Neural cell (in vitro differentiated cells): ENCODE results near the gene ALG6. TPM values are rescaled to one million over a fixed set of nuclear protein-coding genes. Genes with fewer than 3 reads are reported as not detected.

Source experiments
- H2AFZ ChIP-seq: fragments of 200-600, 300-800 bp; sonication (generic), shearing (Covaris generic); 2 replicates; pipeline ENCODE4 v1.6.0; 2014; ENCODE audit warnings: low read depth, mild to moderate bottlenecking, antibody characterized with exemption, low read length, moderate library complexity
- H3F3A ChIP-seq: fragments of 200-600 bp; shearing (Covaris generic); 2 replicates; pipeline ENCODE4 v1.6.1; 2016; ENCODE audit warnings: mild to moderate bottlenecking, moderate library complexity, mixed read lengths, antibody characterized with exemption, low read length; ENCODE audit not compliant: insufficient read depth, poor library complexity, severe bottlenecking
- H3K27ac ChIP-seq: fragments of 200-600, 300-800 bp; sonication (generic), shearing (Covaris generic); 2 replicates; pipeline ENCODE4 v1.5.1; 2014; ENCODE audit warnings: mild to moderate bottlenecking, low read length, moderate library complexity
- H3K27me3 ChIP-seq: fragments of 300-800, 200-600 bp; sonication (generic), shearing (Covaris generic); 2 replicates; pipeline ENCODE4 v1.6.0; 2014; ENCODE audit warnings: mild to moderate bottlenecking, low read depth, low read length, moderate library complexity; ENCODE audit not compliant: insufficient read depth
- H3K36me3 ChIP-seq: fragments of 300-800, 200-600 bp; sonication (generic), shearing (Covaris generic); 2 replicates; pipeline ENCODE4 v1.5.1; 2014; ENCODE audit warnings: mild to moderate bottlenecking, antibody characterized with exemption, low read length, moderate library complexity; ENCODE audit not compliant: insufficient read depth
- H3K4me2 ChIP-seq: fragments of 300-800, 200-600 bp; sonication (generic), shearing (Covaris generic); 2 replicates; pipeline ENCODE4 v1.6.0; 2014; ENCODE audit warnings: mild to moderate bottlenecking, low read length
- H3K4me3 ChIP-seq: fragments of 300-800, 200-600 bp; sonication (generic), shearing (Covaris generic); 2 replicates; pipeline ENCODE4 v1.5.1; 2014; ENCODE audit warnings: mild to moderate bottlenecking, low read length, moderate library complexity
- H3K79me2 ChIP-seq: fragments of 200-600 bp; shearing (Covaris generic); replicated peaks from 2 replicates; pipeline ENCODE4 v1.6.0; 2014; ENCODE audit warnings: mild to moderate bottlenecking, low read length, moderate library complexity; ENCODE audit not compliant: insufficient read depth
- H3K9ac ChIP-seq: fragments of 300-800, 200-600 bp; sonication (generic), shearing (Covaris generic); 2 replicates; pipeline ENCODE4 v1.6.1; 2016; ENCODE audit warnings: mild to moderate bottlenecking, low read length, mixed read lengths
- H3K9me2 ChIP-seq: fragments of 200-600 bp; shearing (Covaris generic); 2 replicates; pipeline ENCODE4 v1.6.1; 2016; ENCODE audit warnings: mild to moderate bottlenecking, low read length, mixed read lengths; ENCODE audit not compliant: insufficient read depth
- H3K9me3 ChIP-seq: fragments of 200-600, 300-800 bp; sonication (generic), shearing (Covaris generic); 2 replicates; pipeline ENCODE4 v1.6.1; 2016; ENCODE audit warnings: mild to moderate bottlenecking, mixed run types, low read length, moderate library complexity, mixed read lengths
- H4K20me1 ChIP-seq: fragments of 200-600 bp; shearing (Covaris generic); 2 replicates; pipeline ENCODE4 v1.6.1; 2016; ENCODE audit warnings: mild to moderate bottlenecking, mixed run types; ENCODE audit not compliant: insufficient read depth
- EP300 ChIP-seq: fragments of 450-650 bp; conservative IDR thresholded peaks from 2 replicates; pipeline ENCODE4 v1.6.1; 2014; ENCODE audit warnings: antibody characterized with exemption, mild to moderate bottlenecking, moderate library complexity; ENCODE audit not compliant: poor library complexity, severe bottlenecking
- EZH2 ChIP-seq: fragments of 200-600, 300-800 bp; shearing (Covaris generic), sonication (generic); IDR thresholded peaks from 2 replicates; pipeline ENCODE4 v1.6.1; 2014; ENCODE audit warnings: antibody characterized with exemption, low read length, borderline replicate concordance, mild to moderate bottlenecking; ENCODE audit not compliant: insufficient read depth, poor library complexity, severe bottlenecking
- MXI1 ChIP-seq: fragments of 450-650 bp; conservative IDR thresholded peaks from 2 replicates; pipeline ENCODE4 v1.6.1; 2014; ENCODE audit warnings: antibody characterized with exemption, mild to moderate bottlenecking; ENCODE audit not compliant: poor library complexity, severe bottlenecking
- POLR2AphosphoS5 ChIP-seq: IDR thresholded peaks from 2 replicates; pipeline ENCODE4 v1.6.1; 2012
- RAD21 ChIP-seq: fragments of 450-650 bp; conservative IDR thresholded peaks from 2 replicates; pipeline ENCODE4 v1.6.1; 2014; ENCODE audit warnings: antibody characterized with exemption, mild to moderate bottlenecking, moderate library complexity
- SMC3 ChIP-seq: fragments of 450-650 bp; conservative IDR thresholded peaks from 2 replicates; pipeline ENCODE4 v1.6.1; 2014; ENCODE audit warnings: antibody characterized with exemption, mild to moderate bottlenecking, moderate library complexity; ENCODE audit not compliant: poor library complexity
- TAF1 ChIP-seq: IDR thresholded peaks from 2 replicates; pipeline ENCODE4 v1.6.1; 2012; ENCODE audit warnings: low read depth
- polyA plus RNA-seq: library from polyadenylated mRNA; depleted of rRNA; stranded (reverse); fragments of >200 nt; gene quantifications from 2 replicates; pipeline ENCODE4 v1.2.3, GENCODE V29; 2014
- TF ChIP-seq, protein P1 (sequence below): IDR thresholded peaks from 2 replicates; pipeline ENCODE4 v1.6.1; 2012; ENCODE audit warnings: borderline replicate concordance
- TF ChIP-seq, protein P2 (sequence below): fragments of 450-650 bp; IDR thresholded peaks from 2 replicates; pipeline ENCODE4 v1.5.1; 2014; ENCODE audit warnings: antibody characterized with exemption, mild to moderate bottlenecking, moderate library complexity; ENCODE audit not compliant: poor library complexity, severe bottlenecking

Gene ALG6
- polyA plus RNA-seq, 1 donor from 2014 or later, result 46.8 TPM

DNA sequence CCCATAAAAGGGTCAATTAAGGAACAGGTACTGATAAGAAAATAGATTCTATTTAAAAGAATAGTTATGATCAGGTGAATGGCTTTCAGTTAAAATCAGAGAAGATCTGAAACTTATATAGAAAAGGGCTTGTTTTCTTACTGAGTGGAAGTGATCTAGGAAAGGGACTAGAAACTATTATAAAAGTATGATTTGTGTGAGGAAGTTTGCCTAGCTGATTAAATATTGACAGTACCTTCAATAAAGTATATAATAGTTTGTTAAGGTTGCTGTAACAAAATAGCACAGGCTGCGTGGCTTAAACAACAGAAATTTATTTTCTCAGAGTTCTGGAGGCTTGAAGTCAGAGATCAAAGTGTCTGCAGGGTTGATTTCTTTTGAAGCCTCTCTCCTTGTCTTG, 5.4 kb upstream of the ALG6 start:
- H3K79me2 ChIP-seq, result no peaks in the 10 kb centered on the region
- no peaks in the 10 kb centered on the region for H3K9me2 ChIP-seq
- H3K4me3 ChIP-seq, result no peak overlapping the region
- H2AFZ ChIP-seq, result no peak overlapping the region
- H3K27ac ChIP-seq, result no peak overlapping the region
- H4K20me1 ChIP-seq, result no peaks in the 10 kb centered on the region
- no peak overlapping the region for H3K4me2 ChIP-seq
- no peaks in the 10 kb centered on the region for H3K9me3 ChIP-seq
- TF ChIP-seq, protein P1, sequence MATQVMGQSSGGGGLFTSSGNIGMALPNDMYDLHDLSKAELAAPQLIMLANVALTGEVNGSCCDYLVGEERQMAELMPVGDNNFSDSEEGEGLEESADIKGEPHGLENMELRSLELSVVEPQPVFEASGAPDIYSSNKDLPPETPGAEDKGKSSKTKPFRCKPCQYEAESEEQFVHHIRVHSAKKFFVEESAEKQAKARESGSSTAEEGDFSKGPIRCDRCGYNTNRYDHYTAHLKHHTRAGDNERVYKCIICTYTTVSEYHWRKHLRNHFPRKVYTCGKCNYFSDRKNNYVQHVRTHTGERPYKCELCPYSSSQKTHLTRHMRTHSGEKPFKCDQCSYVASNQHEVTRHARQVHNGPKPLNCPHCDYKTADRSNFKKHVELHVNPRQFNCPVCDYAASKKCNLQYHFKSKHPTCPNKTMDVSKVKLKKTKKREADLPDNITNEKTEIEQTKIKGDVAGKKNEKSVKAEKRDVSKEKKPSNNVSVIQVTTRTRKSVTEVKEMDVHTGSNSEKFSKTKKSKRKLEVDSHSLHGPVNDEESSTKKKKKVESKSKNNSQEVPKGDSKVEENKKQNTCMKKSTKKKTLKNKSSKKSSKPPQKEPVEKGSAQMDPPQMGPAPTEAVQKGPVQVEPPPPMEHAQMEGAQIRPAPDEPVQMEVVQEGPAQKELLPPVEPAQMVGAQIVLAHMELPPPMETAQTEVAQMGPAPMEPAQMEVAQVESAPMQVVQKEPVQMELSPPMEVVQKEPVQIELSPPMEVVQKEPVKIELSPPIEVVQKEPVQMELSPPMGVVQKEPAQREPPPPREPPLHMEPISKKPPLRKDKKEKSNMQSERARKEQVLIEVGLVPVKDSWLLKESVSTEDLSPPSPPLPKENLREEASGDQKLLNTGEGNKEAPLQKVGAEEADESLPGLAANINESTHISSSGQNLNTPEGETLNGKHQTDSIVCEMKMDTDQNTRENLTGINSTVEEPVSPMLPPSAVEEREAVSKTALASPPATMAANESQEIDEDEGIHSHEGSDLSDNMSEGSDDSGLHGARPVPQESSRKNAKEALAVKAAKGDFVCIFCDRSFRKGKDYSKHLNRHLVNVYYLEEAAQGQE, result no peak
- no peak for TF ChIP-seq RAD21
- TF ChIP-seq MXI1, result no peak
- TF ChIP-seq SMC3, result no peak
- no peak for TF ChIP-seq EP300
- TF ChIP-seq, protein P2, sequence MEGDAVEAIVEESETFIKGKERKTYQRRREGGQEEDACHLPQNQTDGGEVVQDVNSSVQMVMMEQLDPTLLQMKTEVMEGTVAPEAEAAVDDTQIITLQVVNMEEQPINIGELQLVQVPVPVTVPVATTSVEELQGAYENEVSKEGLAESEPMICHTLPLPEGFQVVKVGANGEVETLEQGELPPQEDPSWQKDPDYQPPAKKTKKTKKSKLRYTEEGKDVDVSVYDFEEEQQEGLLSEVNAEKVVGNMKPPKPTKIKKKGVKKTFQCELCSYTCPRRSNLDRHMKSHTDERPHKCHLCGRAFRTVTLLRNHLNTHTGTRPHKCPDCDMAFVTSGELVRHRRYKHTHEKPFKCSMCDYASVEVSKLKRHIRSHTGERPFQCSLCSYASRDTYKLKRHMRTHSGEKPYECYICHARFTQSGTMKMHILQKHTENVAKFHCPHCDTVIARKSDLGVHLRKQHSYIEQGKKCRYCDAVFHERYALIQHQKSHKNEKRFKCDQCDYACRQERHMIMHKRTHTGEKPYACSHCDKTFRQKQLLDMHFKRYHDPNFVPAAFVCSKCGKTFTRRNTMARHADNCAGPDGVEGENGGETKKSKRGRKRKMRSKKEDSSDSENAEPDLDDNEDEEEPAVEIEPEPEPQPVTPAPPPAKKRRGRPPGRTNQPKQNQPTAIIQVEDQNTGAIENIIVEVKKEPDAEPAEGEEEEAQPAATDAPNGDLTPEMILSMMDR, result no peak
- no peak for TF ChIP-seq TAF1
- no peak for TF ChIP-seq POLR2AphosphoS5
- TF ChIP-seq EZH2, result no peak
- no peaks in the 10 kb centered on the region for H3K27me3 ChIP-seq
- no peak overlapping the region for H3K9ac ChIP-seq
- no peaks in the 10 kb centered on the region for H3K36me3 ChIP-seq
- no peaks in the 10 kb centered on the region for H3F3A ChIP-seq

DNA sequence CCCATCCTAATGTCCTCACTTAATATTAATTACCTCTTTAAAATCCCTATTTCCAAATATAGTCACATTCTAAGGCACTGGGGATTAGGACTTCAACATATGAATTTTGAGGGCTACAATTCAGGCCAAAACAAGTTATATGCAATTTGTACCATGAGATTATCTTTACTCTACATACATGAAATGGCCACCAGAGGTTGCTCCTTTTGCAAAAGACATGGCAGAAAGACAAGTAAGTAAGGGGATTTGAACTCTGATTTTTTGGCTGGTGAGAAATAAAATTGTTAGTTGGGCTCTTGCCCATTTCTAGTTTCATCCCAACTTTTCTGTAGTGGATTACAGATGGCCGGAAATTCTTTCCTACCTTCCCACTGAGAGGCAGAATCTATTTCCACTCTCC, 4.8 kb upstream of the ALG6 start:
- no peaks in the 10 kb centered on the region for H3K9me2 ChIP-seq
- no peak overlapping the region for H2AFZ ChIP-seq

More for the DNA sequence above, 4.8 kb upstream of the ALG6 start:
- Histone ChIP-seq H4K20me1 (no peaks in the 10 kb centered on the region), H3K4me2 (no peak overlapping the region), H3K27ac (no peak overlapping the region), H3K4me3 (no peak overlapping the region), H3K9ac (no peak overlapping the region), H3K36me3 (no peaks in the 10 kb centered on the region), H3K27me3 (no peaks in the 10 kb centered on the region), H3F3A (no peaks in the 10 kb centered on the region), H3K79me2 (no peaks in the 10 kb centered on the region), H3K9me3 (no peaks in the 10 kb centered on the region)
- TF ChIP-seq RAD21 (no peak), MXI1 (no peak), SMC3 (no peak), POLR2AphosphoS5 (no peak), EZH2 (no peak), EP300 (no peak), TAF1 (no peak)
- TF ChIP-seq, protein P1, result no peak
- TF ChIP-seq, protein P2, result no peak
